Testis (tissue), 3 donors: ENCODE measurements around the gene PRKAG2. TPM values are rescaled to one million over a fixed set of nuclear protein-coding genes. Genes with fewer than 3 reads are reported as not detected.

Experiments
- DNase-seq: peaks from one replicate; pipeline ENCODE4 v3.0.0-alpha.2; 2019
- H3K27ac ChIP-seq, 2 donors: fragments of 200-600 bp; sonication (generic); one replicate each; pipeline ENCODE4 v1.5.1; 2019
- H3K27me3 ChIP-seq: fragments of 200-600 bp; sonication (generic); one replicate; pipeline ENCODE4 v1.5.1; 2019
- H3K36me3 ChIP-seq: fragments of 200-600 bp; sonication (generic); one replicate; pipeline ENCODE4 v1.5.1; 2017; ENCODE audit warnings: low read depth; ENCODE audit errors: missing control alignments
- H3K4me1 ChIP-seq: fragments of 200-600 bp; sonication (generic); one replicate; pipeline ENCODE4 v1.5.1; 2019
- H3K4me3 ChIP-seq, 2 donors: fragments of 200-600 bp; sonication (generic); one replicate each; pipeline ENCODE4 v1.5.1; 2017 to 2019
- H3K9me3 ChIP-seq: fragments of 200-600 bp; sonication (generic); one replicate; pipeline ENCODE4 v1.5.1; 2017
- POLR2A ChIP-seq: fragments of 450-650 bp; IDR thresholded peaks from one replicate; pipeline ENCODE4 v1.6.1; 2017; ENCODE audit warnings: antibody characterized with exemption, mild to moderate bottlenecking, moderate library complexity
- WGBS, 2 donors: methylation state at CpG; one replicate each; pipeline ENCODE4 v1.1.5; 2018; 5-methylcytosine and 5-hydroxymethylcytosine counted together
- intact Hi-C: fragments of 100-400 bp; cut with DNase I; formaldehyde crosslinking; loops from one replicate; pipeline ENCODE4 v1.15.1; 2023; ENCODE audit warnings: low total_unique reads
- polyA plus RNA-seq: library from polyadenylated mRNA; stranded (reverse); fragments of 350-450 nt; fragmentation: Illumina TruSeq; extraction: RNeasy Lipid Tissue Mini Kit (QIAGEN cat#74804); gene quantifications from one replicate; pipeline ENCODE4 v1.2.3, GENCODE V29; 2014; ENCODE audit warnings: low read depth, low replicate concordance; ENCODE audit not compliant: insufficient read depth
- total RNA-seq, 2 donors: library from RNA; depleted of rRNA; stranded (reverse); fragments of >200 nt; gene quantifications; one replicate each; pipeline ENCODE4 v1.2.3, GENCODE V29; 2016
- TF ChIP-seq, protein P1 (sequence below), 3 experiments: fragments of 450-650 bp in 2 of 3; fragments of 200-600 bp in 1 of 3; sonication (generic) in 1 of 3; IDR thresholded peaks; one replicate each; pipeline ENCODE4 v1.5.1; 2016 to 2019; ENCODE audit warnings: antibody characterized with exemption in 3 of 3, mild to moderate bottlenecking in 2 of 3, moderate library complexity in 1 of 3

Gene PRKAG2
- total and polyA plus RNA-seq, 3 donors from 2014 or later, result 27.9 to 28.7 (median 28.6) TPM

DNA sequence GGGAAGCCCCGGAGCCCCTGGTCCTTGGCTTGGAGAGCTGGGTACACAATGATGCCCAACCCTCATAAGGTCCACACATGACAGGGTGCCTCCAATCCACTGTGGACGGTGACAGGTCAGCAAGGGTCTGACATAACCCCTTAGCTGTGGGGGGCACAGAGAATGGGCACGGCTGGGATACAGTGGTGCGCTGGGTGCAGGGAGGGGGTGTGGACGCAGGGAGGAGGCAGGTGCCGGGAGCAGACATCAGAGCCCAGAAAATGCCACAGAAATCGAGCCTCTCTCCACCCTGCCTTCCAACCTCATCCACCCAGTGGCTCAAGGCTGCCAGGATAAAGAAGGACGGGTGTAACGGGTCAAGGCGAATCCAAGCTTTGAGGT, 179.4 kb downstream of the PRKAG2 start:
- Histone ChIP-seq H3K27me3 (no peaks in the 10 kb centered on the region), H3K9me3 (no peaks in the 10 kb centered on the region), H3K36me3 (no peaks in the 10 kb centered on the region), H3K4me3 (no peak overlapping the region), H3K27ac (no peak overlapping the region), H3K4me1 (no peaks in the 10 kb centered on the region)
- 85 to 94% methylated on average over 10 of the region's 10 CpGs for WGBS, 2 donors
- intact Hi-C loops, result no loop called here
- TF ChIP-seq, protein P1, sequence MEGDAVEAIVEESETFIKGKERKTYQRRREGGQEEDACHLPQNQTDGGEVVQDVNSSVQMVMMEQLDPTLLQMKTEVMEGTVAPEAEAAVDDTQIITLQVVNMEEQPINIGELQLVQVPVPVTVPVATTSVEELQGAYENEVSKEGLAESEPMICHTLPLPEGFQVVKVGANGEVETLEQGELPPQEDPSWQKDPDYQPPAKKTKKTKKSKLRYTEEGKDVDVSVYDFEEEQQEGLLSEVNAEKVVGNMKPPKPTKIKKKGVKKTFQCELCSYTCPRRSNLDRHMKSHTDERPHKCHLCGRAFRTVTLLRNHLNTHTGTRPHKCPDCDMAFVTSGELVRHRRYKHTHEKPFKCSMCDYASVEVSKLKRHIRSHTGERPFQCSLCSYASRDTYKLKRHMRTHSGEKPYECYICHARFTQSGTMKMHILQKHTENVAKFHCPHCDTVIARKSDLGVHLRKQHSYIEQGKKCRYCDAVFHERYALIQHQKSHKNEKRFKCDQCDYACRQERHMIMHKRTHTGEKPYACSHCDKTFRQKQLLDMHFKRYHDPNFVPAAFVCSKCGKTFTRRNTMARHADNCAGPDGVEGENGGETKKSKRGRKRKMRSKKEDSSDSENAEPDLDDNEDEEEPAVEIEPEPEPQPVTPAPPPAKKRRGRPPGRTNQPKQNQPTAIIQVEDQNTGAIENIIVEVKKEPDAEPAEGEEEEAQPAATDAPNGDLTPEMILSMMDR (IDR thresholded peaks at IDR 0.05), result no peak
- TF ChIP-seq POLR2A, result no peak
- DNase-seq, result no peak

DNA sequence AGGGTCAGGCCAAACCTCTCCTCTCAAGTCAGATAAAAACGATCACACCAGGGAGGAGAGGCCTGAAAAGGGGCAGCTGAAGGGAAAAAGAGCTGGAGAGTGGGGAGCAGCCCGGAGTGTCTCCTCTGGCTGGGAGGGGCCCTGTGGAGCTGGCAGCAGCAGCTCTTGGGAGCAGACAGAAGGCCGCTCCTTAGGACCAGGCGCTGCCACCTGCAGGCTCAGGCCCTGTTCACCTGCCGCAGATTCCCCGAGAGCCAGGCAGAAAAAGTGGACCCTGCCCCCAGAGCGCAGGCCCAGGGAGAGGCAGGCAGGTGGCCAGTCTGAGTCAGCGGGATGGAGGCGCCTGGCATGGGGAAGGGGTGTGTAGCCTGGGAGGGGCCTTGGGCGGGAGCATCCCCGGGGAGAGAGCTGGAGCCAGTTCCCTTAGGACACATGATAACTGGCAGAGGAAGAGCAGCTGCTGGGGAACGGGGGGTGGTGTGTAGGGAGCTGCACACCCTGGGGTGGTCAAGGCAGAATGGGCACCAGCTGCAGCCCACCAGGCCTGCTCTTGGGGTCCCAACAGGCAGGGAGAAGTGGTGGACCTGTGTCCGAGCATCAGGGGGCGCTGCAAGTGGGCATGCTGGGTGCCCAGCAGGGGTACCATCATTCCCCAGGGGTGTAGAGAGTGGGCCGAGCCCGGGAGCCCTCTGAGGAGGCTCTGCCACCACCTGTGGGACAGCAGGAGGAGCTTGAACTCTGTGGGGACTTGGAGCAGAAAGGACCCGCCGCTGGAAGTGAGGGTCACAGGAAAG, 180.0 kb downstream of the PRKAG2 start:
- no peak overlapping the region for H3K27ac ChIP-seq
- intact Hi-C loops, result no loop called here
- H3K27me3 ChIP-seq, result no peaks in the 10 kb centered on the region
- DNase-seq, result no peak
- no peak overlapping the region for H3K4me3 ChIP-seq
- 87 to 89% methylated on average over 17 to 18 of the region's 18 CpGs for WGBS, 2 donors
- H3K36me3 ChIP-seq, result no peaks in the 10 kb centered on the region
- TF ChIP-seq, protein P1 (IDR thresholded peaks at IDR 0.05), result no peak
- no peak for TF ChIP-seq POLR2A
- no peaks in the 10 kb centered on the region for H3K9me3 ChIP-seq
- H3K4me1 ChIP-seq, result no peaks in the 10 kb centered on the region

- TF ChIP-seq, protein P1 (IDR thresholded peaks at IDR 0.05), result no peak
- no peak for TF ChIP-seq POLR2A
- no peak for DNase-seq
- no peaks in the 10 kb centered on the region for H3K9me3 ChIP-seq
- no peak overlapping the region for H3K27ac ChIP-seq
- no peak overlapping the region for H3K4me3 ChIP-seq
- 91 to 94% methylated on average over 22 to 24 of the region's 24 CpGs for WGBS, 2 donors
- no peaks in the 10 kb centered on the region for H3K4me1 ChIP-seq
- H3K27me3 ChIP-seq, result no peaks in the 10 kb centered on the region
- intact Hi-C loops, result no loop called here
- H3K36me3 ChIP-seq, result no peaks in the 10 kb centered on the region
Measured at GRCh38 chr7:151695951-151696541, 180.9 kb downstream of the PRKAG2 start.

DNA sequence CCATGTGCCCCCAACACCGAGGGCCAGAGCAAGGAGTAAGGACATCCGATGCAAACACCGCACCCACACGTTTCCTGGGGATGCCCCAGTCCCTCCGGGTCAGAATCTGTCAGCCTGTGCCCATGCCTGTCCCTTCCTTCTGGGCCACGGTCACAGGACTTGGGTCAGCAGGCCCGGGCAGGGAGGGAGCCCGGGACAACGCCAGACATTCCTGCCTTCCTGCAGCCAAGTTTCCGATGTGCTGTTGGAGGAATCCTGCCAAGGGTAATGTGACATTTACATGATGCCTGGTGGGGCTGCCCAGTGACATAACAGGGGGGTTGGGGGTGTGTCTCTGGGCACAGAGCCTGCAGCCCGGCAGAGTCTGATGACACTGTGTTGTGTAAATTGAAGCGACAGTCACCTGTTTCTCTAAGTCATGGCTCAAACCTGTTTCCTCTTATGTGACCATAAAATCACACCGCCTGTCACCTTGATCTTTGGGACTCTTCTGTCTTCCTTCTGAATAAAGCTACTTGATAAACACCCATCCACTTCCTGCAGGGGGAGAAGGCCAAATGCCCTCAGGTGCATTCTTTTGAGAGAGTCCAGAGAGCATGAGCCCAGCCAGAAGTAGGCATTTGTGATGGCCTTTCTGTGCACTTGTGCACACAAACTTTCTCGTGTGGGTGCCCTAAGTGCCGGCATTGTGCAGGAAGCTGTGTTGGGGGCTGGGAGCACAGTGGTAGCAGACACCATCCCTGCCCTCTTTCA, 181.9 kb downstream of the PRKAG2 start:
- intact Hi-C loops, result no loop called here
- no peaks in the 10 kb centered on the region for H3K9me3 ChIP-seq
- WGBS, 2 donors, result 76 to 77% methylated on average over 5 to 15 of the region's 15 CpGs
- no peak overlapping the region for H3K27ac ChIP-seq
- no peaks in the 10 kb centered on the region for H3K36me3 ChIP-seq
- TF ChIP-seq, protein P1 (IDR thresholded peaks at IDR 0.05), result no peak
- no peak for TF ChIP-seq POLR2A
- no peak for DNase-seq
- no peaks in the 10 kb centered on the region for H3K4me1 ChIP-seq
- no peaks in the 10 kb centered on the region for H3K27me3 ChIP-seq
- H3K4me3 ChIP-seq, result no peak overlapping the region
